Lung (tissue), 12 donors: ENCODE data around the gene E4F1. TPM values are rescaled to one million over a fixed set of nuclear protein-coding genes. Genes with fewer than 3 reads are reported as not detected.

Experiments used
- ATAC-seq: fragments of 200-7000 bp; cut with Tn5 transposase; one replicate; pipeline ENCODE4 v1.9.1; 2020; ENCODE audit warnings: moderate number of reproducible peaks; ENCODE audit not compliant: insufficient read depth, low FRiP score
- DNase-seq, 3 donors: peaks; one replicate each; pipeline ENCODE4 v3.0.0-alpha.2; 2013 to 2017
- H3K27ac ChIP-seq, 2 donors: one replicate each; pipeline ENCODE4 v1.5.1; 2013; ENCODE audit warnings: mild to moderate bottlenecking in 2 of 2, moderate library complexity in 2 of 2, control low read depth in 1 of 2, inconsistent platforms in 1 of 2, low read depth in 1 of 2, low read length in 1 of 2
- H3K27me3 ChIP-seq, 3 donors: one replicate each; pipeline ENCODE4 v1.5.1; 2013; ENCODE audit warnings: low read length in 2 of 3; ENCODE audit not compliant: control insufficient read depth in 3 of 3, insufficient read depth in 3 of 3
- H3K36me3 ChIP-seq, 4 donors: one replicate each; pipeline ENCODE4 v1.5.1; 2013; ENCODE audit warnings: low read length in 4 of 4, mild to moderate bottlenecking in 1 of 4, moderate library complexity in 1 of 4; ENCODE audit not compliant: control insufficient read depth in 4 of 4, insufficient read depth in 4 of 4
- H3K4me1 ChIP-seq, 5 donors: one replicate each; pipeline ENCODE4 v1.5.1; 2013; ENCODE audit warnings: low read length in 5 of 5, mild to moderate bottlenecking in 2 of 5, moderate library complexity in 1 of 5; ENCODE audit not compliant: control insufficient read depth in 5 of 5, insufficient read depth in 5 of 5
- H3K4me3 ChIP-seq: one replicate; pipeline ENCODE4 v1.5.1; 2013; ENCODE audit warnings: mild to moderate bottlenecking, control low read depth, moderate library complexity
- H3K9ac ChIP-seq, 2 donors: one replicate each; pipeline ENCODE4 v1.5.1; 2013; ENCODE audit warnings: low read length in 2 of 2, control low read depth in 1 of 2; ENCODE audit not compliant: insufficient read depth in 1 of 2
- H3K9me3 ChIP-seq, 4 donors: one replicate each; pipeline ENCODE4 v1.5.1; 2013; ENCODE audit warnings: low read length in 3 of 4, mild to moderate bottlenecking in 1 of 4, moderate library complexity in 1 of 4; ENCODE audit not compliant: control insufficient read depth in 4 of 4, insufficient read depth in 3 of 4
- CTCF ChIP-seq: IDR thresholded peaks from 2 replicates; pipeline ENCODE4 v1.5.1; 2012; ENCODE audit warnings: mild to moderate bottlenecking; ENCODE audit errors: control extremely low read depth, extremely low read depth
- WGBS, 2 donors: extraction: QIAGEN DNeasy Blood & Tissue Kit; methylation state at CpG; one replicate each; pipeline ENCODE4 v1.1.7; 2013; 5-methylcytosine and 5-hydroxymethylcytosine counted together
- polyA plus RNA-seq, 2 donors: library from polyadenylated mRNA; stranded (reverse); fragments of 200-250 nt; gene quantifications; one replicate each; pipeline ENCODE4 v1.2.1, GENCODE V29; 2013
- total RNA-seq, 2 donors: library from RNA; depleted of rRNA in 1 of 2; stranded (reverse); fragments of >200 nt in 1 of 2; gene quantifications; one replicate each; pipeline ENCODE4 v1.2.1, GENCODE V29; 2014 to 2021
- donor health status: control.
- donor health status: control.
- donor health status: Bipolar disorder and iron deficiency.
- donor health status: healthy.
- donor health status: DM: yes; HTN: yes; CAD: no.

Gene E4F1
- total and polyA plus RNA-seq, 4 donors: 21.0 to 30.2 (median 24.8) TPM

DNA sequence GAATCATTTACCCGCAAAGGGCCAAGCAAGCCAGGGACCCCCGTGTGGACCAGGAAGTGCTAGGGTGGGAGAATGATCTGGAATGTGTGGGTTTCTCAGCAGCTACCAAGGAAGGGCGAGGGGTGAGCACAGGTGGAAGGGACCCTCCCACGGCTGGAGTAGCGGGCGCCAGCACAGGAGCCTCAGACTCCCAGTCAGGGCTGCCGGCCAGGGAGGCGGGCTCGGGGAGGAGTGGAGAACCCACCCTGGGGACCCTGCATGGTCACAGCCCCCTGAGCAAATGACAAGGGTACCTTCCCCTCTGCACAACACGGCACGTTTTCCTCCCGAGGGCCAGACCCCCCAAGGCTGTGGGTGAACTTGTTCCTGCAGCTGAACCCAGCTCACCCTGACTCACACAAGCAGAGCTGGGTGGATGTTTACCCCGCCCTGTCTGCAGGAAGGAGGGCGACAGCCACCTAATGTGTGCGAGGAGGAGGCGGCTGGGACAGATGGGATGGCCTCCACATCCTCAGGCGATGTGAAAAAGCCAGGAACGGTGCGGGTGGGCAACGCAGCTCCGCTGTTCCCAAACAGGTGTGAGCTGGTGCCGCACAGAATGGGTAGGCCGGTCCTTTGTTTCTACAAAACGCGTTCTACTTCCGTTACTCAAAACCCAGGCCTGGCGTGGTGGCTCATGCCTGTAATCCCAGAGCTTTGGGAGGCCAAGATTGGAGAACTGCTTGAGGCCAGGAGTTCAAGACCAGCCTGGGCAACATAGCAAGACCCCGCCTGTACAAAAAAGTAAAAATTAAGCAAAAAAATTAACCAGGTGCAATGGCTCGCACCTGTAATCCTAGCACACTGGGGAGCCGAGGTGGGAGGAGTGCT, 21.8 kb downstream of the E4F1 start:
- H3K36me3 ChIP-seq: peaks cover 8 to 37% (median 21%) of the 10 kb centered on the region in 4 donors
- no peaks in the 10 kb centered on the region for H3K9me3 ChIP-seq
- H3K4me1 ChIP-seq: peaks cover 0 to 3% (median 0%) of the 10 kb centered on the region in 5 donors
- no peak overlapping the region for H3K9ac ChIP-seq
- no peaks in the 10 kb centered on the region for H3K27me3 ChIP-seq
- 95 to 96% methylated on average over 30 of the region's 30 CpGs for WGBS, 2 donors
- TF ChIP-seq CTCF: no peak
- no peak overlapping the region for H3K4me3 ChIP-seq
- ATAC-seq: no peak
- no peak for DNase-seq
- no peak overlapping the region for H3K27ac ChIP-seq

GRCh38 chr16:2246301-2246885, 23.0 kb downstream of the E4F1 start:
- no peak overlapping the region for H3K27ac ChIP-seq
- WGBS, 2 donors: 92 to 94% methylated on average over 18 of the region's 18 CpGs
- H3K4me1 ChIP-seq: peaks cover 0 to 10% (median 0%) of the 10 kb centered on the region in 5 donors
- H3K9ac ChIP-seq: no peak overlapping the region
- no peaks in the 10 kb centered on the region for H3K27me3 ChIP-seq
- no peak overlapping the region for H3K4me3 ChIP-seq
- ATAC-seq (no peak), DNase-seq (no peak)
- no peaks in the 10 kb centered on the region for H3K9me3 ChIP-seq
- no peak for TF ChIP-seq CTCF
- H3K36me3 ChIP-seq: peaks cover 8 to 37% (median 21%) of the 10 kb centered on the region in 4 donors

- ATAC-seq (peak; percentile 3), DNase-seq (peak; percentile 24 to 32 (median 32))
- H3K36me3 ChIP-seq: peaks cover 15 to 30% (median 19%) of the 10 kb centered on the region in 4 donors
- H3K9me3 ChIP-seq: no peaks in the 10 kb centered on the region
- no peak for TF ChIP-seq CTCF
- no peaks in the 10 kb centered on the region for H3K27me3 ChIP-seq
- peaks cover 0 to 18% (median 5%) of the 10 kb centered on the region in 5 donors for H3K4me1 ChIP-seq
- H3K9ac ChIP-seq: peak overlapping the region in 1 of 2 donors; percentile 58
- 8 to 11% methylated on average over 35 of the region's 35 CpGs for WGBS, 2 donors
- H3K4me3 ChIP-seq: peak overlapping the region; percentile 71
- peak overlapping the region; percentile 87 to 96 for H3K27ac ChIP-seq
These were observed 27.4 kb downstream of the E4F1 start for GRCh38 chr16:2250652-2251295.
